ENCODE data around the gene MYO10.
A peak's percentile ranks its signal among the peaks of the same experiment; 100 is the strongest.

MYO10 gene

GRCh38 chr5:16935231-16936149 lies 598 bp downstream of the MYO10 start:
- no peak overlapping the region for H3K9ac ChIP-seq
- H3K4me1 ChIP-seq: no peaks in the 10 kb centered on the region
- H3K4me2 ChIP-seq (ENCODE audit: low read length): peak overlapping the region; percentile 87
- H3K79me2 ChIP-seq: no peaks in the 10 kb centered on the region
- no peak for TF ChIP-seq CTCF (IDR thresholded peaks at IDR 0.05)
- peak overlapping the region; percentile 79 for H2AFZ ChIP-seq
- peak overlapping the region; percentile 8 for H3K27ac ChIP-seq
- no peaks in the 10 kb centered on the region for H3K9me3 ChIP-seq (ENCODE audit: control insufficient read depth, low read length)
- no peaks in the 10 kb centered on the region for H3K36me3 ChIP-seq (ENCODE audit: control insufficient read depth, insufficient read depth, low read length)
- no peaks in the 10 kb centered on the region for H3K27me3 ChIP-seq (ENCODE audit: control insufficient read depth, insufficient read depth, low read length)
- peak overlapping the region; percentile 68 for H3K4me3 ChIP-seq (ENCODE audit: low read depth, low read length)

GRCh38 chr5:16934677-16935153 lies 1.4 kb downstream of the MYO10 start:
- H3K9ac ChIP-seq: no peak overlapping the region
- no peaks in the 10 kb centered on the region for H3K79me2 ChIP-seq
- TF ChIP-seq CTCF (IDR thresholded peaks at IDR 0.05): no peak
- peak overlapping the region; percentile 87 for H3K4me2 ChIP-seq (ENCODE audit: low read length)
- no peak overlapping the region for H3K27ac ChIP-seq
- no peak overlapping the region for H2AFZ ChIP-seq
- H3K27me3 ChIP-seq (ENCODE audit: control insufficient read depth, insufficient read depth, low read length): no peaks in the 10 kb centered on the region
- H3K4me3 ChIP-seq (ENCODE audit: low read depth, low read length): peak overlapping the region; percentile 68
- H3K4me1 ChIP-seq: no peaks in the 10 kb centered on the region
- H3K9me3 ChIP-seq (ENCODE audit: control insufficient read depth, low read length): no peaks in the 10 kb centered on the region
- H3K36me3 ChIP-seq (ENCODE audit: control insufficient read depth, insufficient read depth, low read length): no peaks in the 10 kb centered on the region

- TF ChIP-seq CTCF (IDR thresholded peaks at IDR 0.05): peak; percentile 56
- Histone ChIP-seq H3K27me3 (ENCODE audit: control insufficient read depth, insufficient read depth, low read length) (no peaks in the 10 kb centered on the region), H3K4me1 (no peaks in the 10 kb centered on the region), H2AFZ (no peak overlapping the region), H3K27ac (no peak overlapping the region), H3K4me2 (ENCODE audit: low read length) (peak overlapping the region; percentile 87), H3K9me3 (ENCODE audit: control insufficient read depth, low read length) (no peaks in the 10 kb centered on the region), H3K36me3 (ENCODE audit: control insufficient read depth, insufficient read depth, low read length) (no peaks in the 10 kb centered on the region), H3K4me3 (ENCODE audit: low read depth, low read length) (peak overlapping the region; percentile 68), H3K9ac (no peak overlapping the region), H3K79me2 (no peaks in the 10 kb centered on the region)
These were observed 2.0 kb downstream of the MYO10 start for GRCh38 chr5:16934123-16934522.

GRCh38 chr5:16933337-16933736 lies 2.8 kb downstream of the MYO10 start:
- H2AFZ ChIP-seq: no peak overlapping the region
- no peaks in the 10 kb centered on the region for H3K79me2 ChIP-seq
- no peak for TF ChIP-seq CTCF (IDR thresholded peaks at IDR 0.05)
- no peak overlapping the region for H3K4me2 ChIP-seq (ENCODE audit: low read length)
- no peaks in the 10 kb centered on the region for H3K27me3 ChIP-seq (ENCODE audit: control insufficient read depth, insufficient read depth, low read length)
- no peaks in the 10 kb centered on the region for H3K9me3 ChIP-seq (ENCODE audit: control insufficient read depth, low read length)
- H3K4me1 ChIP-seq: no peaks in the 10 kb centered on the region
- no peaks in the 10 kb centered on the region for H3K36me3 ChIP-seq (ENCODE audit: control insufficient read depth, insufficient read depth, low read length)
- no peak overlapping the region for H3K27ac ChIP-seq
- no peak overlapping the region for H3K4me3 ChIP-seq (ENCODE audit: low read depth, low read length)
- no peak overlapping the region for H3K9ac ChIP-seq
